IMR-90 (cell line): ENCODE measurements around the gene HMOX1. TPM values are rescaled to one million over a fixed set of nuclear protein-coding genes. Genes with fewer than 3 reads are reported as not detected.

Experiments used
- ATAC-seq: fragments of 200-7000 bp; cut with Tn5 transposase; 2 replicates; pipeline ENCODE4 v1.9.1; 2020; ENCODE audit warnings: low read depth, mild to moderate bottlenecking, moderate library complexity
- BruUV-seq: library from RNA; stranded (reverse); fragments of 400-500 nt; replicated peaks from 2 replicates; lab custom pipeline; 2021; lab: Mats Ljungman, UMichigan
- CTCF ChIA-PET: fragments of 300-600 bp; formaldehyde crosslinking; extraction: SDS; loops from one replicate; lab custom pipeline; 2021; ENCODE audit warnings: antibody characterized with exemption; lab: Yijun Ruan, JAX
- POLR2A ChIA-PET: fragments of 300-600 bp; sonication (Branson Sonifier 250); formaldehyde crosslinking; loops from one replicate; lab custom pipeline; 2022; ENCODE audit warnings: antibody characterized with exemption; ENCODE audit not compliant: unreplicated experiment; lab: Charles Lee
- DNase-seq: peaks from one replicate; pipeline ENCODE4 v3.0.0; 2013
- H2AFZ ChIP-seq: replicated peaks from 2 replicates; pipeline ENCODE3; 2013; ENCODE audit warnings: low read length, mild to moderate bottlenecking; ENCODE audit not compliant: poor library complexity
- H2AK5ac ChIP-seq: 2 replicates; pipeline ENCODE4 v1.6.1; 2013; ENCODE audit warnings: low read depth, low read length, inconsistent platforms
- H2AK9ac ChIP-seq: replicated peaks from 2 replicates; pipeline ENCODE3; 2013; ENCODE audit warnings: mild to moderate bottlenecking, low read depth, low read length, moderate library complexity; ENCODE audit not compliant: poor library complexity
- H2BK120ac ChIP-seq: 2 replicates; pipeline ENCODE4 v1.6.1; 2013; ENCODE audit warnings: low read depth, low read length, inconsistent platforms
- H2BK15ac ChIP-seq: 3 replicates; pipeline ENCODE4 v1.6.1; 2013; ENCODE audit warnings: low read depth, low read length, inconsistent platforms
- H2BK20ac ChIP-seq: 2 replicates; pipeline ENCODE4 v1.6.1; 2013; ENCODE audit warnings: low read depth, mild to moderate bottlenecking, inconsistent platforms, low read length, moderate library complexity
- H2BK5ac ChIP-seq: 2 replicates; pipeline ENCODE4 v1.6.1; 2013; ENCODE audit warnings: mild to moderate bottlenecking, low read depth, low read length, inconsistent platforms; ENCODE audit not compliant: poor library complexity, severe bottlenecking
- H3K14ac ChIP-seq: replicated peaks from 2 replicates; pipeline ENCODE4 v1.6.1; 2013; ENCODE audit warnings: low read depth, low read length, inconsistent platforms
- H3K18ac ChIP-seq: 2 replicates; pipeline ENCODE4 v1.6.1; 2013; ENCODE audit warnings: low read depth, low read length, control low read depth
- H3K23ac ChIP-seq: 2 replicates; pipeline ENCODE4 v1.6.1; 2013; ENCODE audit warnings: low read depth, low read length, inconsistent platforms
- H3K27ac ChIP-seq: 2 replicates; pipeline ENCODE4 v1.5.1; 2013; ENCODE audit warnings: mild to moderate bottlenecking, control low read depth, low read length; ENCODE audit not compliant: insufficient read depth
- H3K27me3 ChIP-seq: 2 replicates; pipeline ENCODE4 v1.6.1; 2013; ENCODE audit warnings: low read length; ENCODE audit not compliant: control insufficient read depth, insufficient read depth
- H3K36me3 ChIP-seq: 2 replicates; pipeline ENCODE4 v1.6.1; 2013; ENCODE audit warnings: low read length, mixed read lengths; ENCODE audit not compliant: control insufficient read depth, insufficient read depth
- H3K4ac ChIP-seq: 2 replicates; pipeline ENCODE4 v1.6.1; 2013; ENCODE audit warnings: low read depth, low read length, inconsistent platforms
- H3K4me1 ChIP-seq: 2 replicates; pipeline ENCODE4 v1.6.1; 2013; ENCODE audit warnings: low read length, mixed read lengths; ENCODE audit not compliant: control insufficient read depth, insufficient read depth
- H3K4me2 ChIP-seq: 2 replicates; pipeline ENCODE4 v1.6.1; 2013; ENCODE audit warnings: low read depth, mild to moderate bottlenecking, control low read depth, low read length, moderate library complexity
- H3K4me3 ChIP-seq: 2 replicates; pipeline ENCODE4 v1.5.1; 2013; ENCODE audit warnings: low read depth, mild to moderate bottlenecking, control low read depth, low read length, moderate library complexity; ENCODE audit not compliant: insufficient read depth
- H3K56ac ChIP-seq: 2 replicates; pipeline ENCODE4 v1.6.1; 2013; ENCODE audit warnings: low read length, inconsistent platforms; ENCODE audit not compliant: insufficient read depth; ENCODE audit errors: extremely low read depth
- H3K79me1 ChIP-seq, 2 experiments: 2 replicates each; pipeline ENCODE4 v1.6.1; 2013; ENCODE audit warnings: low read length in 2 of 2, inconsistent platforms in 1 of 2, low read depth in 1 of 2
- H3K9ac ChIP-seq: 2 replicates; pipeline ENCODE4 v1.6.1; 2013; ENCODE audit warnings: low read depth, low read length, control low read depth
- H3K9me1 ChIP-seq: 2 replicates; pipeline ENCODE4 v1.6.1; 2013; ENCODE audit warnings: low read length, inconsistent platforms; ENCODE audit not compliant: insufficient read depth
- H3K9me3 ChIP-seq: 2 replicates; pipeline ENCODE4 v1.6.1; 2013; ENCODE audit warnings: low read length; ENCODE audit not compliant: control insufficient read depth, insufficient read depth
- H4K20me1 ChIP-seq: 2 replicates; pipeline ENCODE4 v1.6.1; 2013; ENCODE audit warnings: low read length, inconsistent platforms; ENCODE audit not compliant: insufficient read depth
- H4K5ac ChIP-seq: 2 replicates; pipeline ENCODE4 v1.6.1; 2013; ENCODE audit warnings: mild to moderate bottlenecking, low read depth, low read length, control low read depth
- H4K8ac ChIP-seq, 2 experiments: 2 replicates each; pipeline ENCODE4 v1.6.1; 2013; ENCODE audit warnings: low read depth in 2 of 2, low read length in 2 of 2, control low read depth in 1 of 2, inconsistent platforms in 1 of 2
- H4K91ac ChIP-seq: 2 replicates; pipeline ENCODE4 v1.6.1; 2013; ENCODE audit warnings: low read depth, low read length, inconsistent platforms; ENCODE audit not compliant: insufficient read depth
- BHLHE40 ChIP-seq: fragments of 150-350 bp; IDR thresholded peaks from 2 replicates; pipeline ENCODE4 v1.6.1; 2016; ENCODE audit warnings: mild to moderate bottlenecking, low read depth, low read length
- CHD1 ChIP-seq: IDR thresholded peaks from 2 replicates; pipeline ENCODE4 v1.6.1; 2012; ENCODE audit warnings: low read depth, low read length, improper control_type of control experiment
- FOS ChIP-seq: fragments of 150-350 bp; IDR thresholded peaks from 2 replicates; pipeline ENCODE4 v1.6.1; 2016; ENCODE audit warnings: low read depth, low read length
- MAFK ChIP-seq: IDR thresholded peaks from 2 replicates; pipeline ENCODE4 v1.6.1; 2012; ENCODE audit warnings: low read depth, low read length, improper control_type of control experiment
- MAZ ChIP-seq: IDR thresholded peaks from 2 replicates; pipeline ENCODE4 v1.6.1; 2012; ENCODE audit warnings: low read depth, mild to moderate bottlenecking, low read length, improper control_type of control experiment, moderate library complexity, borderline replicate concordance
- MXI1 ChIP-seq: IDR thresholded peaks from 2 replicates; pipeline ENCODE4 v1.6.1; 2012; ENCODE audit warnings: low read depth, mild to moderate bottlenecking, low read length, moderate library complexity, borderline replicate concordance
- POLR2A ChIP-seq: IDR thresholded peaks from 2 replicates; pipeline ENCODE4 v1.6.1; 2012; ENCODE audit warnings: mild to moderate bottlenecking, low read depth, low read length
- RAD21 ChIP-seq: IDR thresholded peaks from 2 replicates; pipeline ENCODE4 v1.6.1; 2012; ENCODE audit warnings: low read length, improper control_type of control experiment
- SMC3 ChIP-seq: fragments of 150-350 bp; IDR thresholded peaks from 2 replicates; pipeline ENCODE4 v1.6.1; 2016; ENCODE audit warnings: low read depth, mild to moderate bottlenecking, antibody characterized with exemption, low read length, moderate library complexity
- WGBS, 2 experiments: methylation state at CpG; one replicate each; pipeline versions ENCODE4 v1.1.5 to v1.1.7; 2013; ENCODE audit warnings: missing lambda C conversion rate in 2 of 2; ENCODE audit not compliant: insufficient read length in 1 of 2; ENCODE audit errors: extremely low coverage in 2 of 2; 5-methylcytosine and 5-hydroxymethylcytosine counted together
- dilution Hi-C: fragments of 300-500 bp; cut with HindIII; formaldehyde crosslinking; loops from one replicate; pipeline ENCODE4 v1.14.3; 2018; ENCODE audit warnings: low sequenced_read_pairs; ENCODE audit not compliant: unreplicated experiment
- in situ Hi-C: fragments of 300-500 bp; cut with MboI; formaldehyde crosslinking; loops from 3 replicates; pipeline ENCODE4 v1.14.3; 2019; ENCODE audit warnings: low sequenced_read_pairs, inconsistent platforms, mixed read lengths
- intact Hi-C: fragments of 100-400 bp; cut with micrococcal nuclease; formaldehyde crosslinking; loops from 2 replicates; pipeline ENCODE4 v1.10.0; 2022
- polyA plus RNA-seq, 3 experiments: library from polyadenylated mRNA; depleted of rRNA; stranded (reverse); fragments of >200 nt; gene quantifications; 2 replicates each; pipeline ENCODE4 v1.2.3, GENCODE V29; 2012; ENCODE audit warnings: low replicate concordance in 1 of 3
- total RNA-seq: library from RNA; depleted of rRNA; stranded (reverse); fragments of >200 nt; gene quantifications from 2 replicates; pipeline ENCODE4 v1.2.3, GENCODE V29; 2012
- TF ChIP-seq, protein P1 (sequence below): fragments of 150-350 bp; IDR thresholded peaks from 2 replicates; pipeline ENCODE4 v1.6.1; 2016; ENCODE audit warnings: low read depth, mild to moderate bottlenecking, low read length, moderate library complexity, borderline replicate concordance
- TF ChIP-seq, protein P2 (sequence below): conservative IDR thresholded peaks from 2 replicates; pipeline ENCODE4 v1.5.1; 2012; ENCODE audit warnings: mild to moderate bottlenecking, low read depth, low read length, improper control_type of control experiment

Gene HMOX1
- total and polyA plus RNA-seq, 2 of the 4 experiments (the other 2 are of a cell fraction): 23.1 to 50.5 TPM

DNA sequence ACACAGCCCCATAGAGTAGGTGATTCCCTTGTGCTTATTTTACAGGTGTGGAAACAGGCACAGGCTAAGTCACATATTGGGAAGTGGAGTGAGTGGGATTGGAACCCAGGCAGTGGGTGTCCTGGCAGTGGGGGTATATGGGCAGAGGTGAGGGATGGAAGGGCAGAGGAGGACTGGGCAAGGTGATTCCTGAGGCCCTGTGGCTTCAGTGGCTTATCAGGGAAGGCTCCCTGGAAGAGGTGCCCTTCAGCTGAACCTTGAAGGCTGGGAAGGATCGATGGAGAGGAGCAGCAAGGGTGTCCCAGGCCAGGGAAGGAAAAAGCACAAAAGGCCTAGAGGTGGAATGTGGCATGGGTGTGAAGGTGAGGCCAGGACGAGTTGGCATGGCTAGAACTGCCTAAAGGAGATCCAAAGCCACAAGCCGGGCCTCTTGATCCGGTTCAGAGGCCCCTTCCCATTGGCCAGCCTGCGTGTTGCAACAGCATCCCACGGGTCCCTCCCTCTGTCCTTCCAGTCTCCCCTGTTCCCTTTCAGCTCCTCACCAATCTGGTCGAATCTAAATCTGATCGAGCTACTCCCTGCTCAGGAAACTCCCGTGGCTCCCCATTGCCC lies 60.7 kb downstream of the HMOX1 start:
- no peak overlapping the region for H3K9ac ChIP-seq
- ATAC-seq (no peak), DNase-seq (no peak)
- H3K9me1 ChIP-seq: peaks cover 7% of the 10 kb centered on the region
- no peak for TF ChIP-seq RAD21
- no peak for TF ChIP-seq MXI1
- no peak for TF ChIP-seq MAFK
- no peak for TF ChIP-seq CHD1
- TF ChIP-seq MAZ: no peak
- TF ChIP-seq, protein P1, sequence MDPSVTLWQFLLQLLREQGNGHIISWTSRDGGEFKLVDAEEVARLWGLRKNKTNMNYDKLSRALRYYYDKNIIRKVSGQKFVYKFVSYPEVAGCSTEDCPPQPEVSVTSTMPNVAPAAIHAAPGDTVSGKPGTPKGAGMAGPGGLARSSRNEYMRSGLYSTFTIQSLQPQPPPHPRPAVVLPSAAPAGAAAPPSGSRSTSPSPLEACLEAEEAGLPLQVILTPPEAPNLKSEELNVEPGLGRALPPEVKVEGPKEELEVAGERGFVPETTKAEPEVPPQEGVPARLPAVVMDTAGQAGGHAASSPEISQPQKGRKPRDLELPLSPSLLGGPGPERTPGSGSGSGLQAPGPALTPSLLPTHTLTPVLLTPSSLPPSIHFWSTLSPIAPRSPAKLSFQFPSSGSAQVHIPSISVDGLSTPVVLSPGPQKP: no peak
- no peak for TF ChIP-seq FOS
- TF ChIP-seq POLR2A: no peak
- no peak for TF ChIP-seq BHLHE40
- TF ChIP-seq, protein P2, sequence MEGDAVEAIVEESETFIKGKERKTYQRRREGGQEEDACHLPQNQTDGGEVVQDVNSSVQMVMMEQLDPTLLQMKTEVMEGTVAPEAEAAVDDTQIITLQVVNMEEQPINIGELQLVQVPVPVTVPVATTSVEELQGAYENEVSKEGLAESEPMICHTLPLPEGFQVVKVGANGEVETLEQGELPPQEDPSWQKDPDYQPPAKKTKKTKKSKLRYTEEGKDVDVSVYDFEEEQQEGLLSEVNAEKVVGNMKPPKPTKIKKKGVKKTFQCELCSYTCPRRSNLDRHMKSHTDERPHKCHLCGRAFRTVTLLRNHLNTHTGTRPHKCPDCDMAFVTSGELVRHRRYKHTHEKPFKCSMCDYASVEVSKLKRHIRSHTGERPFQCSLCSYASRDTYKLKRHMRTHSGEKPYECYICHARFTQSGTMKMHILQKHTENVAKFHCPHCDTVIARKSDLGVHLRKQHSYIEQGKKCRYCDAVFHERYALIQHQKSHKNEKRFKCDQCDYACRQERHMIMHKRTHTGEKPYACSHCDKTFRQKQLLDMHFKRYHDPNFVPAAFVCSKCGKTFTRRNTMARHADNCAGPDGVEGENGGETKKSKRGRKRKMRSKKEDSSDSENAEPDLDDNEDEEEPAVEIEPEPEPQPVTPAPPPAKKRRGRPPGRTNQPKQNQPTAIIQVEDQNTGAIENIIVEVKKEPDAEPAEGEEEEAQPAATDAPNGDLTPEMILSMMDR: no peak
- TF ChIP-seq SMC3: no peak
- no peak overlapping the region for H4K91ac ChIP-seq
- H2BK5ac ChIP-seq: no peak overlapping the region
- H3K23ac ChIP-seq: no peak overlapping the region
- H2AFZ ChIP-seq: no peak overlapping the region
- no peaks in the 10 kb centered on the region for H3K36me3 ChIP-seq
- H3K4me2 ChIP-seq: no peak overlapping the region
- 80% methylated on average over 2 of the region's 9 CpGs; no CpG with 5 or more reads in 1 of the 2 experiments for WGBS, 2 experiments
- no peak overlapping the region for H4K5ac ChIP-seq
- BruUV-seq: no TSS peak
- H3K4me3 ChIP-seq: no peak overlapping the region
- no peak overlapping the region for H2BK15ac ChIP-seq
- no peak overlapping the region for H3K18ac ChIP-seq
- POLR2A ChIA-PET: no interaction called here
- H3K4me1 ChIP-seq: peaks cover 7% of the 10 kb centered on the region
- no peaks in the 10 kb centered on the region for H4K20me1 ChIP-seq
- no peak overlapping the region for H2BK20ac ChIP-seq
- CTCF ChIA-PET: interaction anchor here (0.6 kb wide), 1 partner anchor 73 kb away, joined by 3 read pairs; no protein-coding TSS in a partner anchor
- no peak overlapping the region for H4K8ac ChIP-seq
- H3K27me3 ChIP-seq: no peaks in the 10 kb centered on the region
- no peak overlapping the region for H2BK120ac ChIP-seq
- H3K79me1 ChIP-seq: no peaks in the 10 kb centered on the region
- H3K14ac ChIP-seq: no peak overlapping the region
- no peaks in the 10 kb centered on the region for H3K9me3 ChIP-seq
- intact Hi-C loops (no loop called here), dilution Hi-C loops (no loop called here), in situ Hi-C loops (no loop called here)
- no peak overlapping the region for H2AK9ac ChIP-seq
- no peak overlapping the region for H3K56ac ChIP-seq
- H3K27ac ChIP-seq: no peak overlapping the region
- H2AK5ac ChIP-seq: no peak overlapping the region
- H3K4ac ChIP-seq: no peak overlapping the region
